HG03521 (cell line): ENCODE measurements around the gene INTS1.

Experiments
- ATAC-seq: cut with Tn5 transposase; IDR thresholded peaks from one replicate; pipeline ENCODE4 v1.9.1; 2021; ENCODE audit warnings: mild to moderate bottlenecking, moderate library complexity; ENCODE audit not compliant: unreplicated experiment

The INTS1 gene

GRCh38 chr7:1489336-1489735 is 14.9 kb downstream of the INTS1 start:
- ATAC-seq: no peak

GRCh38 chr7:1488016-1488415 is 16.2 kb downstream of the INTS1 start:
- ATAC-seq: no peak

GRCh38 chr7:1487466-1487865 is 16.7 kb downstream of the INTS1 start:
- ATAC-seq: no peak

- no peak for ATAC-seq
These were observed 17.6 kb downstream of the INTS1 start for GRCh38 chr7:1486571-1486970.

GRCh38 chr7:1485156-1485555 is 19.0 kb downstream of the INTS1 start:
- no peak for ATAC-seq

- ATAC-seq: no peak
These were observed 19.6 kb downstream of the INTS1 start for GRCh38 chr7:1484569-1484968.

GRCh38 chr7:1483536-1484505 is 20.4 kb downstream of the INTS1 start:
- ATAC-seq: no peak

- ATAC-seq: no peak
These were observed 21.1 kb downstream of the INTS1 start for GRCh38 chr7:1483079-1483478.

GRCh38 chr7:1481300-1481699 is 22.9 kb downstream of the INTS1 start:
- ATAC-seq: no peak

- ATAC-seq: no peak
These were observed 23.5 kb downstream of the INTS1 start for GRCh38 chr7:1480670-1481069.

GRCh38 chr7:1479287-1479686 is 24.9 kb downstream of the INTS1 start:
- no peak for ATAC-seq

- ATAC-seq: no peak
These were observed 25.7 kb downstream of the INTS1 start for GRCh38 chr7:1478480-1478879.

GRCh38 chr7:1476859-1477258 is 27.3 kb downstream of the INTS1 start:
- ATAC-seq: no peak

- ATAC-seq: no peak
These were observed 28.2 kb downstream of the INTS1 start for GRCh38 chr7:1475991-1476390.

GRCh38 chr7:1475393-1475792 is 28.8 kb downstream of the INTS1 start:
- ATAC-seq: no peak

GRCh38 chr7:1474736-1475135 is 29.5 kb downstream of the INTS1 start:
- no peak for ATAC-seq

- ATAC-seq: no peak
These were observed 30.2 kb downstream of the INTS1 start for GRCh38 chr7:1473864-1474512.

GRCh38 chr7:1470901-1471300 is 33.3 kb downstream of the INTS1 start:
- no peak for ATAC-seq

- ATAC-seq: no peak
These were observed 35.4 kb downstream of the INTS1 start for GRCh38 chr7:1468643-1469298.

GRCh38 chr7:1468203-1468602 is 36.0 kb downstream of the INTS1 start:
- no peak for ATAC-seq

- ATAC-seq: no peak
These were observed 37.5 kb downstream of the INTS1 start for GRCh38 chr7:1466524-1467271.
